ENCODE results near the gene WDR72.

DNA sequence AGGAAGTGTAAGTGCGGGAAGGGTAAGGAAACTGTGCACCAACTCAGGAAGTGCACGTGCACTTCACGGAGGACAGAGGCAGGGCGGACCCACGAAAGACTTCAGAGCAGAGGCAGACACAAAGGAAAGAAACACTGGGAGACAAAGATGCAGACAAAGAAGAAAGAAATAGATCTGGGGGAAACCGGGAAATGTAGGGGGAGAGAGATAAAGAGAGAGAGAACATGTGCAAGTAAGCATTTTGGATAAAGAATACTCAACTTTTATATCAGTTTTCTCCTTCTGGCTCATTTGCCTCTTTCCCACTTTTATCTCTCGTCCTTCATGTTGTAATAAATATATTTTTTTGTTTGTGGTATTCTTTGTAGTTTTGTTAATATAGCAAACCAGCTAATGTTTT is 204.2 kb downstream of the WDR72 start:
- TF ChIP-seq, protein P1, sequence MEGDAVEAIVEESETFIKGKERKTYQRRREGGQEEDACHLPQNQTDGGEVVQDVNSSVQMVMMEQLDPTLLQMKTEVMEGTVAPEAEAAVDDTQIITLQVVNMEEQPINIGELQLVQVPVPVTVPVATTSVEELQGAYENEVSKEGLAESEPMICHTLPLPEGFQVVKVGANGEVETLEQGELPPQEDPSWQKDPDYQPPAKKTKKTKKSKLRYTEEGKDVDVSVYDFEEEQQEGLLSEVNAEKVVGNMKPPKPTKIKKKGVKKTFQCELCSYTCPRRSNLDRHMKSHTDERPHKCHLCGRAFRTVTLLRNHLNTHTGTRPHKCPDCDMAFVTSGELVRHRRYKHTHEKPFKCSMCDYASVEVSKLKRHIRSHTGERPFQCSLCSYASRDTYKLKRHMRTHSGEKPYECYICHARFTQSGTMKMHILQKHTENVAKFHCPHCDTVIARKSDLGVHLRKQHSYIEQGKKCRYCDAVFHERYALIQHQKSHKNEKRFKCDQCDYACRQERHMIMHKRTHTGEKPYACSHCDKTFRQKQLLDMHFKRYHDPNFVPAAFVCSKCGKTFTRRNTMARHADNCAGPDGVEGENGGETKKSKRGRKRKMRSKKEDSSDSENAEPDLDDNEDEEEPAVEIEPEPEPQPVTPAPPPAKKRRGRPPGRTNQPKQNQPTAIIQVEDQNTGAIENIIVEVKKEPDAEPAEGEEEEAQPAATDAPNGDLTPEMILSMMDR (IDR thresholded peaks at IDR 0.05): no peak
- TF ChIP-seq EP300 (IDR thresholded peaks at IDR 0.05): no peak

Data from ovary (tissue), 3 donors.